Gastrocnemius medialis (tissue), 4 donors: ENCODE results near the gene TMEM255B. TPM values are rescaled to one million over a fixed set of nuclear protein-coding genes. Genes with fewer than 3 reads are reported as not detected.
"Not testable (repeated sequence)": the region's sequence is repeated elsewhere in the genome, so short reads cannot be mapped to it uniquely, and the experiment has no call there.

Source experiments
- ATAC-seq, 2 donors: fragments of 150-250 bp; one replicate each; pipeline ENCODE4 v1.9.1; 2016
- DNase-seq, 2 donors: peaks; one replicate each; pipeline ENCODE4 v3.0.0-alpha.2; 2019
- H3K27ac ChIP-seq, 4 donors: fragments of 200-600 bp; sonication (generic); 1 replicate in 1 of 4; 2 replicates in 3 of 4; pipeline ENCODE4 v1.5.1; 2016 to 2018; ENCODE audit warnings: mild to moderate bottlenecking in 2 of 4, moderate library complexity in 1 of 4
- H3K27me3 ChIP-seq, 3 donors: fragments of 200-600 bp; sonication (generic) in 2 of 3; 1 replicate in 1 of 3; 2 replicates in 2 of 3; pipeline versions ENCODE4 v1.5.1 to v1.6.0; 2016 to 2019; ENCODE audit warnings: mild to moderate bottlenecking in 1 of 3, moderate library complexity in 1 of 3
- H3K36me3 ChIP-seq, 2 donors: fragments of 200-600 bp; sonication (generic) in 1 of 2; one replicate each; pipeline ENCODE4 v1.5.1; 2017 to 2018
- H3K4me1 ChIP-seq, 2 donors: fragments of 200-600 bp; sonication (generic) in 1 of 2; one replicate each; pipeline ENCODE4 v1.5.1; 2016 to 2017; ENCODE audit warnings: mild to moderate bottlenecking in 2 of 2
- H3K4me3 ChIP-seq, 4 donors: fragments of 200-600 bp; sonication (generic) in 3 of 4; 1 replicate in 1 of 4; 2 replicates in 3 of 4; pipeline ENCODE4 v1.5.1; 2016 to 2019; ENCODE audit warnings: mild to moderate bottlenecking in 2 of 4
- H3K9me3 ChIP-seq, 3 donors: fragments of 200-600 bp; sonication (generic) in 2 of 3; 1 replicate in 1 of 3; 2 replicates in 2 of 3; pipeline ENCODE4 v1.5.1; 2016 to 2019
- CTCF ChIP-seq, 5 experiments: fragments of 450-650 bp in 3 of 5; fragments of 200-600 bp in 2 of 5; sonication (generic) in 2 of 5; IDR thresholded peaks in 4 of 5; conservative IDR thresholded peaks in 1 of 5; 1 replicate in 4 of 5; 2 replicates in 1 of 5; pipeline ENCODE4 v1.5.1; 2016 to 2019; ENCODE audit warnings: antibody characterized with exemption in 5 of 5, mild to moderate bottlenecking in 3 of 5, moderate library complexity in 3 of 5
- POLR2A ChIP-seq, 2 donors: fragments of 450-650 bp; IDR thresholded peaks; one replicate each; pipeline ENCODE4 v1.6.1; 2017; ENCODE audit warnings: antibody characterized with exemption in 2 of 2, mild to moderate bottlenecking in 2 of 2, moderate library complexity in 2 of 2
- in situ Hi-C, 4 donors: fragments of 200-750 bp; cut with MboI; loops; one replicate each; pipeline versions ENCODE4 v1.15.0 to v1.8.0; 2017; ENCODE audit warnings: low sequenced_read_pairs in 4 of 4
- intact Hi-C: fragments of 100-400 bp; cut with DNase I; formaldehyde crosslinking; loops from one replicate; pipeline ENCODE4 v1.15.1; 2023; ENCODE audit warnings: low total_unique reads
- total RNA-seq, 4 donors: library from RNA; depleted of rRNA; stranded (reverse); fragments of >200 nt; gene quantifications; one replicate each; pipeline versions ENCODE4 v1.1.0 to v1.2.3, GENCODE V29; 2016

Gene TMEM255B
- total RNA-seq, 4 donors from 2014 or later: 0.36 to 1.8 (median 0.59) TPM

- in situ Hi-C loops: no loop called here
These were observed 16.4 kb upstream of the TMEM255B start for GRCh38 chr13:113742445-113743120.

GRCh38 chr13:113743366-113744195, 15.4 kb upstream of the TMEM255B start:
- no peaks in the 10 kb centered on the region for H3K36me3 ChIP-seq
- no peaks in the 10 kb centered on the region for H3K4me1 ChIP-seq
- no peak overlapping the region for H3K4me3 ChIP-seq
- intact Hi-C loops (no loop called here), in situ Hi-C loops (no loop called here)
- no peak for TF ChIP-seq CTCF (IDR thresholded peaks at IDR 0.05 in 4 of 5, conservative IDR thresholded peaks at IDR 0.05 in 1 of 5)
- no peak for TF ChIP-seq POLR2A (IDR thresholded peaks at IDR 0.05)
- H3K27ac ChIP-seq: no peak overlapping the region
- no peak for ATAC-seq
- no peak for DNase-seq
- no peaks in the 10 kb centered on the region for H3K9me3 ChIP-seq
- H3K27me3 ChIP-seq: no peaks in the 10 kb centered on the region

More at GRCh38 chr13:113742445-113743120, 16.4 kb upstream of the TMEM255B start:
- H3K9me3 ChIP-seq: no peaks in the 10 kb centered on the region
- no peak overlapping the region for H3K27ac ChIP-seq
- DNase-seq: no peak
- TF ChIP-seq POLR2A (IDR thresholded peaks at IDR 0.05) (no peak), CTCF (IDR thresholded peaks at IDR 0.05 in 4 of 5, conservative IDR thresholded peaks at IDR 0.05 in 1 of 5) (no peak)
- no peak for ATAC-seq
- H3K36me3 ChIP-seq: no peaks in the 10 kb centered on the region
- intact Hi-C loops: no loop called here
- H3K27me3 ChIP-seq: no peaks in the 10 kb centered on the region
- H3K4me1 ChIP-seq: no peaks in the 10 kb centered on the region
- no peak overlapping the region for H3K4me3 ChIP-seq

GRCh38 chr13:113744197-113745000, 14.6 kb upstream of the TMEM255B start:
- Histone ChIP-seq H3K9me3 (no peaks in the 10 kb centered on the region), H3K27me3 (no peaks in the 10 kb centered on the region), H3K4me1 (no peaks in the 10 kb centered on the region), H3K36me3 (no peaks in the 10 kb centered on the region), H3K4me3 (no peak overlapping the region), H3K27ac (no peak overlapping the region)
- in situ Hi-C loops (no loop called here), intact Hi-C loops (no loop called here)
- ATAC-seq (no peak), DNase-seq (no peak)
- no peak for TF ChIP-seq CTCF (IDR thresholded peaks at IDR 0.05 in 4 of 5, conservative IDR thresholded peaks at IDR 0.05 in 1 of 5)
- TF ChIP-seq POLR2A (IDR thresholded peaks at IDR 0.05): no peak

GRCh38 chr13:113745059-113745458, 14.0 kb upstream of the TMEM255B start:
- ATAC-seq (no peak), DNase-seq (no peak)
- no peaks in the 10 kb centered on the region for H3K9me3 ChIP-seq
- intact Hi-C loops: no loop called here
- no peak overlapping the region for H3K27ac ChIP-seq
- H3K36me3 ChIP-seq: no peaks in the 10 kb centered on the region
- TF ChIP-seq POLR2A (IDR thresholded peaks at IDR 0.05) (no peak), CTCF (IDR thresholded peaks at IDR 0.05 in 4 of 5, conservative IDR thresholded peaks at IDR 0.05 in 1 of 5) (no peak)
- no peak overlapping the region for H3K4me3 ChIP-seq
- in situ Hi-C loops: no loop called here
- no peaks in the 10 kb centered on the region for H3K27me3 ChIP-seq
- H3K4me1 ChIP-seq: no peaks in the 10 kb centered on the region

- H3K36me3 ChIP-seq, ATAC-seq, H3K27ac ChIP-seq, H3K9me3 ChIP-seq, in situ Hi-C loops, DNase-seq, H3K4me1 ChIP-seq, H3K4me3 ChIP-seq, H3K27me3 ChIP-seq, intact Hi-C loops: not testable (repeated sequence)
These were observed 13.4 kb upstream of the TMEM255B start for GRCh38 chr13:113745500-113746142.
